HG03460 (cell line): Measurements from ENCODE around the gene SSBP3.

Experiments used
- ATAC-seq: cut with Tn5 transposase; IDR thresholded peaks from one replicate; pipeline ENCODE4 v1.9.1; 2021; ENCODE audit not compliant: unreplicated experiment

SSBP3 gene

DNA sequence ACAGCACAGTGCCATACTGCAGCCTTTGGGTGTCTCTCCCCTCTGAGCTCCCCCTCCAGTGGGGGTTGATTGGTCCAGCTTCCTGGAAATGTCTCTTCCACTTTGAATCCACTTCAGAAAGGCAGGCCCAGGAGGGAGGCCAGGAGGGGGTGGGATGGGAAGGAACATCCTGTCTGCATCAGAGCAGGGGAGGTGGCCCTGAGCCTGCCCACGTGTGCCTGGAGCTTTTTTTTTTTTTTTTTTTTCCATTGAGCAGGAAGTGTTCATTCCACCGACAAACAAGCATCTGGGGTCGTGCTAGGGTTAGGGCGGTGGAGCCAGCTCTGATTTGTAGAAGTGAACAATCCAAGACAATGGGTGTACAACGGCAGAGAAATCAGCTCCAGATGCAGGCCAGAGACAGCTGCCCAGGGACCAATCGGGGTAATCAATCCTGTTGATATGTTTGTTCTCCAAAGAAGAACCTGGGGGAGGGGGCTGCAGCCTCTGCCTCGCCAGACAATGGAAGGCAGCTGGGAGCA, 93.3 kb downstream of the SSBP3 start:
- ATAC-seq = no peak

DNA sequence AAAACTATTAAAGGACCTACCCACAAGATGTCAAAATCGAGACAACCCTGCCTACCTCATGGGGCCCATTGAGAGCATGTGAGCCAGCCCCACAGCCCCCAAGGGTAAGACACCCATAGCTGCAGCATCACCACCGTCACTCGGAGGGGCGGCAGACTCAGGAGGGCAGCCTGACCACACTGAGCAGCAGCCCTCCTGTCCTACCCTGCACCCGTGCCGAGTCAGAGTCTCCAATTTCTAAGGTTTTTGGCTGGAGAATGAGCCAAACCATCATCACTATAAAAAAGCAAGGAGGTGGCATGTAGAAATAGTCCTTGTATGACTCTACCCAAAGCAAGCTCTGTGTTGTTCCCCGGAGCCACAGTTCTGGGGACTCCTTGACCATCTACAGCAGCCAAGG, 94.7 kb downstream of the SSBP3 start:
- ATAC-seq = no peak

DNA sequence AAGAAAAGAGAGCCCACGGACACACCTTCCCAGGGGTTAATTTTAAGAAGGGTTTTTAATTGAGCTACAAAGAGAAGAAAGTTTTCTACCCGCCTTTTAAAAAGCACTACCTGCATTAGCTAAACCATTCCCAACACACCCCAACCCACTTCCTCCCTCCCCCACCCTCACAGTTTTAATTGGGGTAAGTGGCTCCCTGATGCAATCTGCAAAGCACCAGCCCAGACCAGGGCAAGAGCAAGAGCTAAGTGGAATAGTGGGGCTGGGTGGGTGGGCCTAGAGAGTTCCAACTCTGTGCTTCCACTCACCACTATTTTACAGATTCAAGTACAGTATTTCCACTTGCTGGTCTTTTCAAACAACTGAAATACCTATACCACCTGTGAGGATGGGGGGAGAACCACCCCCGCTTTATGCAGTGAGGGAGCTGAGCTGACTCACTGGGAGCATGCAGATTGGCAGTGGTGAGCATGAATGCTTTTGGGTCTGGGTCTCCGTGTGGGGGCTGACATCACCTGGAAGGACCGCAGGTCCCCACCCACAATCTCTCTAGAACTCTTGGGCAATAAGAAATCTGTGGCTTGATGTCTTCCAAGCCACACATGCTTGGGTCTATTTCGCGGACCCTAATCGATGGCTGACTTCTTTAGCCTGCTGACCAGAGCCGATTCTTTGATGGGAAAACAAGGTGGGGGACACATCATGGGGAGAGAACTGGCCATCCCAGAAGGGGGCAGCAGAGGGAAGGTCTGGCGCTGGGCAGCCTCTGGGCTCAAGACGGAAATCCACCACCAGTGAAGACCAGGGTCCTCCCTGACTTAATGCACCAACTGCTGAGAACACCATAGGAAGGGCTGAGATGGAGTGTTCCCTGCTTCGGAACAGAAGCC, 95.5 kb downstream of the SSBP3 start:
- no peak for ATAC-seq

DNA sequence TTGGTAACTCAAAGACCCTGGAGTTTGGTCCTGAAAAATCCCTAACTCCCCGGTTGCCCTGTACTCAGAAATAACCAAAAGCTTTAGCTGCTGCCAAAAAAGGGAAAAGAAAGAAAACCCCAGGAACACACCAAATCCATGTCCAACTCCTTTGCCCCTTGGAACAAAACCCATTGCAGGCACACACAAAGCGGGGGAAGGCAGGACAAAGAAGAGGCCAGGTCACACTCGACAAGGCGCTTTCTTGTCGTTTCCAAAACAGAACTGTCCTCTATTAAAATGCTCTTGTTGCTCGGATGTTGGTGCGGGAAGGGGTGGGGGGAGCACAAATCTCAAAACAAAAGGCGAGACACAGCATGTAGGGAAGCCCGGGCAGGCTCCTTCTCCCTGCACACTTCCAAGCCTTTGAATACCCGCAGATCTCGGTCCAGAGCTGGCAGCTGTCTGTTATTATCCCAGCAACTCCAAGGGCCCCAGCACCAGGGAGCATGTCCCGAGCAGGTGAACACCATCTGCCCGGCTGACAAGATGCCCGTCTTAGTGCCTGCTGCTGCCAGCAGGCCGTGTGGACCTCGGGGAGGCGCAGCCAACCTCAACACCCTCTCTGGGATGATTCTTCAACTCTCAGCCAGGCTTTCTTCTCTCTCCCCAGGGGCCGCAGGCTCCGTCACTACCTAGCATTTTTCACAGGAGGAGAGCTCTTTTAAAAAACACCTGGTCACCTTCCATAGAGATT, 96.4 kb downstream of the SSBP3 start:
- no peak for ATAC-seq

GRCh38 chr1:54307305-54307704, 98.9 kb downstream of the SSBP3 start:
- ATAC-seq = no peak

- no peak for ATAC-seq
These were observed 100.2 kb downstream of the SSBP3 start for GRCh38 chr1:54305906-54306514.

DNA sequence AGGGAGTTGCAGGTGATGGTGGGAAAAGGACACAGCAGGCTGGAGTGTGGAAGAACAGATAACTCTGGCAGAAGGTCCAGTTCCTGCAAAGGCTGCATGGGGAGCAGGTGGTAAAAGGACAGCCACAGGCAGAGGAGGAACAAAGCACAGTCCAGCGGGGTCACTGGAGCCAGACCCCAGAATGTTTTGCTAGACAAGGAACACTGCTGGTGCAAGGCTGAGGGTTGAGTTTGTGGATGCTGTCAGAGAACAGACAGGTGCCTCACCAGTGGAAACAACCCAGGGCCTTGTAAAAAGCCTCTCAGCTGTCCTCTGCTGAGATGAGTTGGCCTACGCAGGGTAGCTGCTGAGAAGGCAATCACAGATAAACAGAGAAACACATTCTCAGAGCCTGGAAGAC, 101.7 kb downstream of the SSBP3 start:
- ATAC-seq = no peak

DNA sequence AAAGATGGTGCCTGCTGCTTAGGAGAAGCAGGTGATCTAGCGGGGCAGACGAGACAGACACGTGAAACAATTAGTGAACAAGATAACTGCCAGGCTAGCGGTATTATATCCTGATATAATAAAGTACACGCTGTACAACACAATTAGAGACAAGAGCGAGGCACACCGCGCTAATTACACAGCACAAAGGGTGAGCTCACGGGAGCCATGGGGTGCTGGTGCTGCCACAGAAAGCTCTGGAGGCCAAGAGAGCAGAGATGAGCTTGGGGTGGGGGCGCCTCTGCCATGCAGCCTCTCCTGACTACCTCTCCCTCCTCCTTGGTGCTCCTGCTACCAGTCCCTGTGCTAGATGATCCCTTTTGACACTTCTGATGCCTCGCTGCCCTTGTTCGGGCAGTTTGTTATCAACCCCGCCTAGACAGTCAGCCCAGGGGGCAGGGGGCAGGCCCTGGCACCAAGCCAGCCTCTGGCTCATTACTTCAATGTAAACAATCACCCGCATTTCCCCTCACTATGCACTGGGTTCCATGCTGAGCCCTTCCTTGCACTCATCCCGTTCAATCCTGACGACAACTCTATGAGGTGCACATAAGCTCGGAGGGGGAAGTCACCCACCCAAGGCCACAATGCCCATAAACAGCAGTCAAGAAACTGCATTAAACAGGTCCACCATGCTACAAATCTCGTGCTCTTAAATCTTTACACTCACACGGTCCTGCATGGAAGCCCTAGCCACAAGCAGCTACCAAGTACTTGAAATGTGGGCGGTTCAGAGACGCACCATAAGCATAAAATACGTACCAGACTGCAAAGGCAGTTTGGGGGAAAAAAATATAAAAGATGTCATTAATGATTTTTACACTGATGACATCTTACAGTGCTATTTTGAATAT, 103.0 kb downstream of the SSBP3 start:
- ATAC-seq = no peak

DNA sequence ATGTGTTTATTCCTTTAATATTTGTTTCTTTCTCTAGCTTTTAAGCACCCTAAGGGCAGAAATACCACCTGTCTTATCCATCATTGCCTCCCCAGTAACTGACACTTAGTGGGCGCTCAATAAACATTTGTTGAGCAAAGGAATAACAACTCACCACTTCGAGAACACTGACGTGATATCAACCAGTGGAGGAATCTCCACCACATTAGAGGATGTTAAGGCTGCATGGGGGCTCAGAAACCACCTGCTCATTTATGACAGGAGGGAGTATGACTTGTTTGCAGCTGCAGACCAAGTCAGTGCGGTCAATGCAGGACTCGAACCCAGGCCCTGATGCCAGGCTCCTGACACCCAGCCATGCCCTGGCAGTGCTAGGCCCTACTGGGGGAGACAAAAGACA, 103.6 kb downstream of the SSBP3 start:
- no peak for ATAC-seq

DNA sequence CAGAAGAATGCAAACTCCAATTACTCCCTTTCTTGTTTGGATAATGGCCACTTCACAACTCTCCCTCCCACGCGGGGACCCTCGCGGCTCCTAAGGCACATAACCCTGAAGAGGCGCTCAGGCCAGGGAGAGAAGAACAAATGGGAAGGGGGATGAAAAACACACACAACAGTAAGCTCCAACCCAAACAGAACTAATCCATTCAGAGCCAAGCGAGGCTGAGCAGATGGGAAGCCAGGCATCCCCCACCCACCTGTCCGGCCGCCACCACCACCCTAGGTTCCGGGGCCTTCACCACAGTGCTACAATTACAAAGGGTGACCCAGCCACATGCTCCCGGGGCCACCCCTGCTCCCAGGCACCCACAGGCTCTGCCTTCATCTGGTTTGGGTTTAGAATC, 104.7 kb downstream of the SSBP3 start:
- no peak for ATAC-seq

- ATAC-seq = no peak
These were observed 105.8 kb downstream of the SSBP3 start for GRCh38 chr1:54300401-54300800.

DNA sequence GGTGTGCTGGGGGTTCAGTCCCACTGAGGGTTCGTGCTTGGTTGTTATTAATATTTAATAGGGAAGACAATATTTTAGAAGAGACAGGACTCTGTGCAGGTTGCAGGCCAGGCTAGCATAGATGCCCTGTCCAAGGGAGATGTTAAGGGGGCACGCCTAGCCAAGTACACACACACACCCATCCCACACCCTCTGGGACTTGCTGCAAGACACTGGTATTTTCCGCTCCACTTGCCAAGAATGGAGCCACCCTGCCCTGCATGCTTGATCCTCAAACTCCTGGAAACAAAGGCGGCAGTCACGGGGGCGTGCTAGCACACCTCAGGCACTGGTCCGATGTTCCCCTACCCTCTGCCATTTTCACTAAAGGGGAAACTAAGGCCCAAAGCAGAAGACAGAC, 107.2 kb downstream of the SSBP3 start:
- ATAC-seq = no peak

DNA sequence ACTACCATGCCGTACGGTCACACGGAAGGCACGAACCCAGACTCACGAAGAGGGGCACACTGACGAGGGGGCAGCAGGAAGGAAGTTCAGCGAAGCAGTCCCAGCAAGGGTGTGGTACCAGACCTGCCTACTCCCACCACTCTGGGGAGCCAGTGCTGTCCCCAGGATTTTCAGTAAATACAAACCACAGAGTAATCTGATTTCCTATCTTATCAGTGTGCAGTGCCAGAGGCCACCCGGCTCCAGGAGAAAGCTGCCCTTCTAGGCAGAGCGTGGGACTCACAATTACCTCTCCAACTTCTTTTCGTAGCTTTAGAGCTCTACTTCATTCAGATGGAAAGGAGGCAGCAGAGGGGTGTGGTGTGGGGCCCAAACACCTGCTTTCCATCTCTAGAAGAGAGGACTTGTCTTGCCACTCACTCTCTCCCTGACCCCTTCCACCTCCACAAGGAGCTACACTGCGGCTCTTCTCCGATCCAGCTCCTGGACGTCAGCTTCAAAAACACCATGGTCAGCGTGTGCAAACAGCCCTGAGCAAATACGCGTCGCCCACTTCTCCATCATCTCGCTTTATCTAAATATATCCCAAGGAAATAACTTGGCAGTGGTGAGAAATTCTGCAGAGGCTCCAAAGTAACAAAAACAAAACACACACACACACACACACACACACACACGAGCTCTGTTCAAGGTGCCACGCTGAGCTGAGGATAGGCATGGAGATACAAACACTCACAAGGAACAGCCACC, 107.7 kb downstream of the SSBP3 start:
- ATAC-seq = no peak

DNA sequence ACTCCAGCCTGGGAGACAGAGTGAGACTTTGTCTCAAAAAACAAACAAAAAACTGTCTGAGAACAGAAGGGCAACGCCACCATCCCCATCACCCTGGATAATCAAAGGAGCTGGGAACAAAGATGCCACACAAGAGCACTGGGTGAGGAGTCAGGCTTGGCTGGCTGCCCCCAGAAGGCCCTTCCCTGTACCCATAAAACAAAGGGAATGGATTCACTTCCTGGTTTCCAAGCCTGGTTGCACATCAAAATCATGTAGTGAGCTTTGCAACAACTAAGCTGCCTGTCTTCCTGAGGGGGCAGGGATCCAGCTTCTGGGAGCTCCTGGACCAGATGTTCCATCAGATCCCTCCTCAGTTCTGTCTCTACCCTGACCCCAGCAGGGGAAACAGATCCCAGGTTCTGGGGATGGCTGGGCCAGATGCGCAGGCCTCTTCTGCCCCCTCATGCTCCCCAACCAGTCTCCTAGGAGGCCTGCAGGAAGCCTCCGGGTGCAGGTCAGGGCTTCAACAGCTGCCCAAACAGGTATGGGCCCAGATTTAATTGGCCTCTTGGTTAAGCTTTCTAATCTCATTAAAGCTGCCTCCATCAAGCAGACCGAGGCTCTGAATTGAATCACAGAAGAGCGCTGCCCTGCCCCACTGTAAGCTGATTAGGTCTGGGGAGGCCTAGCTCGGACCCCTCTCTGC, 108.5 kb downstream of the SSBP3 start:
- no peak for ATAC-seq

DNA sequence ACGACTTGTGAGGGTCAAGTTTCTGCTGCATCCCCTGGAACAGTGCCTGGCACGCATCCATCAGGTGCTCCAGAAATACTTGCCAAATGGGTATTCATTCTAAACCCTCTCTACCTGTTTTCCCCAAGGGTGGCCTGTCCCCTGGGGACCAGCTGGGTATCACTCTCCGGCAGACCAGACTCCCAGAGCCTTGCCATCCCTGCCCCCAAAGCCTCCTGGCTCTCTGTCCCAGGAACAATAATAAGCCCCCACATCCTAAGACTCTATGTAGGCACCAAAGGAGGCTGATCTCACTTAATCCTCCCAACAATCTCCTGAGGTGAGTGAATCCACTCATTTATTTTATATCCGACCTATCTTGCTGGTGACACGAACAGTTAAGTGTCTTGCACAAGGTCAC, 109.5 kb downstream of the SSBP3 start:
- ATAC-seq = no peak

- no peak for ATAC-seq
These were observed 111.3 kb downstream of the SSBP3 start for GRCh38 chr1:54294887-54295286.

DNA sequence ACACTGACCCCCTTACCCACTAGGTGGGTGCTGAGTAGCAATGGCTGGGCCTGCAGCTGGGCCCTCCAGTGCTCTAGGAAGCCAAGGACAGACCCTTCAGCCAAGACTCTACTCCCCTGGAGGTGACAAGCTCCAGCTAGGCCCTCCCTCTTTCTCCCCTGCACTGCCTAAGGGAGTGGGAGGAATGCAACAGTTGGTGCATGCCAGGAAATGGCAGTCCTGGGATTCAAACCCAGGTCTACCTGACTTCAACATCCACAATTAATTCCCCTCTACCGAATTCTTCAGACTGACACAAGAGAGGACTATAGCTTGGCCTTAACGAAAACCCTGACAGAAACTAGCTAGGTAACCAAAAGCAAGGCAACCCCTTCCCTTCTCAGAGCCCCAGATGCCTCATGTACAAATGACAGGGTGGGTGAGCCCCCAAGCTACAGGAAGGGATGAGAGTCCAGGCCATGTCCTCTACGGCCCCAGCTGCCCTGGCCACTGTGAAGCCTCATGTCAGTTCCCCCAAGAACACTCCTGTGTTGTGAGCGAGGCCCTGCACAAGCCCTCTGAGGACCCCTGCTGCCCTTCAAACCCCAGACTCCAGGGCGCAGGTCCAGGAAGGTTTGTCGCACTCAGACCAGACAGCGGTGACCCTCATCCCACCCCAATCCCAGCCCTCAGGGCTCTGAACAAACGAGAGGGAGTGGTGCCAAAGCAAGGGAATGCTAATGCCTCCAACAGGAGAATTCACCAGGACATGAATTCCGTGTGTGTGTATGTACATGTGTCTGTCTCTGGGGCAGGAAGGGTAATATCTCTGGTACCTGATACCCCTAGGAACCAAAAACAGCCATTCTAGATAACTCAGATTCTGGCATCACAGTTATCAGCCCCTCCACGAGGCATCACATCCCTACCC, 113.9 kb downstream of the SSBP3 start:
- ATAC-seq = no peak

- ATAC-seq = no peak
These were observed 114.8 kb downstream of the SSBP3 start for GRCh38 chr1:54291276-54292001.
